HepG2 (cell line): Measurements from ENCODE around the gene ANKRD53. TPM values are rescaled to one million over a fixed set of nuclear protein-coding genes. Genes with fewer than 3 reads are reported as not detected.

Source experiments
- ATAC-seq: fragments of 200-7000 bp; cut with Tn5 transposase; 3 replicates; pipeline ENCODE4 v1.9.1; 2020; ENCODE audit warnings: mild to moderate bottlenecking, moderate library complexity
- BruUV-seq: library from RNA; stranded (reverse); fragments of 400-500 nt; replicated peaks from 2 replicates; lab custom pipeline; 2021; lab: Mats Ljungman, UMichigan
- CTCF ChIA-PET: fragments of 300-600 bp; formaldehyde crosslinking; extraction: SDS; loops from one replicate; lab custom pipeline; 2021; ENCODE audit warnings: low total read pairs, inconsistent platforms, low intra/inter-chr PET ratio; lab: Yijun Ruan, JAX
- POLR2A ChIA-PET: fragments of 350-600 bp; sonication (Branson Sonifier 250); formaldehyde crosslinking; loops from one replicate; lab custom pipeline; 2020; ENCODE audit warnings: antibody characterized with exemption, inconsistent platforms; lab: Yijun Ruan, JAX
- DNase-seq: peaks from one replicate; pipeline ENCODE4 v3.0.0-alpha.2; 2015; ENCODE audit warnings: low spot score
- FAIRE-seq: peaks from 3 replicates; lab custom pipeline; 2011; peaks lifted over from hg19 to GRCh38; lab: Jason Lieb, UNC
- H2AFZ ChIP-seq: one replicate; pipeline ENCODE4 v1.6.1; 2011; ENCODE audit warnings: low read length, inconsistent platforms
- H3K27ac ChIP-seq: fragments of 300-600 bp; 3 replicates; pipeline ENCODE4 v1.8.0; 2011; ENCODE audit warnings: mixed run types, mild to moderate bottlenecking, mixed read lengths, low read length, inconsistent platforms; ENCODE audit not compliant: insufficient read depth; ENCODE audit errors: extremely low read length
- H3K27me3 ChIP-seq, 2 experiments: fragments of 200-600 bp in 1 of 2; 2 replicates in 1 of 2; 3 replicates in 1 of 2; pipeline versions ENCODE4 v1.6.0 to v1.8.0; 2011; ENCODE audit warnings: low read length in 2 of 2, mild to moderate bottlenecking in 2 of 2, moderate library complexity in 2 of 2, inconsistent platforms in 1 of 2; ENCODE audit not compliant: insufficient read depth in 2 of 2, control insufficient read depth in 1 of 2
- H3K36me3 ChIP-seq, 2 experiments: fragments of 200-600 bp in 1 of 2; replicated peaks in 1 of 2; 2 replicates in 1 of 2; 3 replicates in 1 of 2; pipeline versions ENCODE4 v1.5.1 to v1.8.0; 2011; ENCODE audit warnings: low read length in 2 of 2, inconsistent platforms in 1 of 2; ENCODE audit not compliant: insufficient read depth in 2 of 2, control insufficient read depth in 1 of 2
- H3K4me1 ChIP-seq: 2 replicates; pipeline ENCODE4 v1.5.1; 2012; ENCODE audit warnings: low read length, inconsistent platforms; ENCODE audit not compliant: insufficient read depth
- H3K4me2 ChIP-seq: 2 replicates; pipeline ENCODE4 v1.6.0; 2011; ENCODE audit warnings: low read depth, low read length, inconsistent platforms
- H3K4me3 ChIP-seq, 3 experiments: fragments of 200-600 bp in 1 of 3; sonication (generic), shearing (Covaris generic) in 1 of 3; replicated peaks in 1 of 3; 2 replicates each; pipeline ENCODE4 v1.5.1; 2011 to 2016; ENCODE audit warnings: low read length in 3 of 3, inconsistent platforms in 2 of 3, low read depth in 2 of 3, mild to moderate bottlenecking in 2 of 3, control low read depth in 1 of 3, mixed read lengths in 1 of 3; ENCODE audit not compliant: insufficient read depth in 1 of 3
- H3K79me2 ChIP-seq: one replicate; pipeline ENCODE4 v1.6.1; 2011; ENCODE audit warnings: low read length, inconsistent platforms; ENCODE audit not compliant: insufficient read depth
- H3K9ac ChIP-seq: 2 replicates; pipeline ENCODE4 v1.6.0; 2011; ENCODE audit warnings: mild to moderate bottlenecking, low read depth, low read length, inconsistent platforms; ENCODE audit not compliant: insufficient read depth
- H3K9me3 ChIP-seq: 2 replicates; pipeline ENCODE4 v1.5.1; 2012; ENCODE audit warnings: mild to moderate bottlenecking, low read length
- H4K20me1 ChIP-seq: 2 replicates; pipeline ENCODE4 v1.6.0; 2011; ENCODE audit warnings: inconsistent platforms, mild to moderate bottlenecking, low read length, moderate library complexity; ENCODE audit not compliant: insufficient read depth
- ZMYM3 ChIP-seq: sonication (generic); formaldehyde crosslinking; IDR thresholded peaks from 2 replicates; pipeline ENCODE4 v1.5.1; 2020; ENCODE audit warnings: mild to moderate bottlenecking, missing genetic modification reagents
- ZNF207 ChIP-seq: fragments of 450-650 bp; IDR thresholded peaks from 2 replicates; pipeline ENCODE4 v1.6.1; 2016; ENCODE audit warnings: antibody characterized with exemption, borderline replicate concordance
- ZNF629 ChIP-seq: sonication (generic); formaldehyde crosslinking; conservative IDR thresholded peaks from 2 replicates; pipeline ENCODE4 v1.5.0; 2020; ENCODE audit warnings: missing genetic modification reagents
- WGBS: methylation state at CpG from one replicate; pipeline ENCODE4 v1.1.6; 2017; ENCODE audit warnings: low lambda C conversion rate; 5-methylcytosine and 5-hydroxymethylcytosine counted together
- in situ Hi-C: cut with HindIII; loops from 2 replicates; pipeline ENCODE4 v1.10.0; 2017; ENCODE audit warnings: low pct_unique_long_range_greater_than_20kb; ENCODE audit not compliant: extremely low pct_ligation_motif_present
- intact Hi-C: fragments of 100-400 bp; cut with micrococcal nuclease; formaldehyde crosslinking; loops from one replicate; pipeline ENCODE4 v1.10.0; 2022; ENCODE audit not compliant: unreplicated experiment
- polyA plus RNA-seq, 8 experiments: library from polyadenylated mRNA; depleted of rRNA in 3 of 8; stranded (reverse) in 7 of 8; unstranded in 1 of 8; fragments of >200 nt; fragmentation: Illumina TruSeq in 4 of 8; extraction: Trizol in 4 of 8; gene quantifications; 2 replicates each; pipeline versions ENCODE4 v1.2.1 to v1.2.3, GENCODE V29; 2011 to 2016; ENCODE audit warnings: low read depth in 4 of 8, missing spikeins in 1 of 8, mixed read lengths in 1 of 8; ENCODE audit not compliant: insufficient read depth in 1 of 8
- total RNA-seq, 5 experiments: library from RNA; depleted of rRNA; stranded (reverse); fragments of >200 nt; fragmentation: Illumina TruSeq; extraction: Trizol; gene quantifications; 2 replicates each; pipeline ENCODE4 v1.2.3, GENCODE V29; 2016; ENCODE audit warnings: low read depth in 1 of 5
- TF ChIP-seq, protein P1 (sequence below): sonication (generic); formaldehyde crosslinking; IDR thresholded peaks from 2 replicates; pipeline ENCODE4 v1.4.0; 2020; ENCODE audit warnings: missing genetic modification reagents
- TF ChIP-seq, protein P2 (sequence below): sonication (generic); formaldehyde crosslinking; IDR thresholded peaks from 2 replicates; pipeline ENCODE4 v1.4.0; 2020; ENCODE audit warnings: missing genetic modification reagents, borderline replicate concordance

Gene ANKRD53
- total and polyA plus RNA-seq, 2 of the 13 experiments (the other 11 are each of a cell fraction or from before 2014, with no cell fraction given) = 0.15 TPM; not detected in 1

DNA sequence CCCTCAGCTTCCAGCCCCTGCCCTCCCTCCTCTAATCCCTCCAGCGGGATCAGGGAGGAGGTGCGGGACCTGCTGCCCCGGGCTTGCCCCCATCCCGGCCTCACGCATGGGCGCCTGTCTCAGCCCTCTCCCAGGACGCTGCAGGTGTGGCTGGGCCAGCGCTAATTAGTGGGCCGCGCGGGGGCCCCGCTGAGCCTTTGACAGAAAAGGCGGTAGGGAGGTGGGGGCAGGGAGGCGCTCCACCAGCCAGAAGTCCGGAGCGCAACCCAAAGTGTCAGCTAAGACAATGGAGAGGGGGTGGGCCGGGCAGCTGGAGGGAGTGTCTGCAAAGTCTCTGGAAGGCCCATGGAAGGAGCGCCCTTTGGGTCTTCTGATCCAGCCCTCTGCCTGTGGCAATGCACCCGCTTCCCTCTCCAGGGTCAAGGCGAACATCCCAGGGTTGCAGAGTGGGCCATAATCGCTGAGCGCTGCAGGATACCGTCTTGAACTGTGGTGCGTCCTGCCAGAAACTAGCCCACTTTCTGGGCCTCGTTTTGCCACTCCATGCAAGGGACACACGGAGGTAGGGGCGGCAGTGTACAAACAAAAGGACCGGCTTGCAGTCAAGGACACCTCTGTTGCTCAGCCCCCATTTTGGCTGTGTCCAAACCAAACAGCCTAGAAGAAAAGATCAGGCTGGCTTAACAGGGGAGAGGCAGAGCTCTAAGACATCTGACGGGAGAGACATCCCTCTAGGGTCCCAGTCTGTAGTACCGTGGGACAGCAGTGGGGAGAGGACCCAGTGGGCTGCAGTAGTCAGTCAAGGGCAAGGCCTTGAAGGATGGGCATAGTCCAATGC is 39.2 kb upstream of the ANKRD53 start:
- FAIRE-seq = no peak
- no TSS peak for BruUV-seq
- Histone ChIP-seq H3K4me2 (no peak overlapping the region), H4K20me1 (no peaks in the 10 kb centered on the region), H3K27ac (no peak overlapping the region), H3K27me3 (no peaks in the 10 kb centered on the region; a peak in 1 of 5 replicates), H3K4me3 (no peak overlapping the region), H3K79me2 (no peaks in the 10 kb centered on the region), H3K9me3 (no peaks in the 10 kb centered on the region), H3K4me1 (peaks cover 59% of the 10 kb centered on the region), H3K36me3 (no peaks in the 10 kb centered on the region), H3K9ac (no peak overlapping the region), H2AFZ (no peak overlapping the region)
- 73% methylated on average over 30 of the region's 30 CpGs for WGBS
- POLR2A ChIA-PET = interaction anchor here (1.1 to 1.2 kb wide), 2 partner anchors 9 to 17 kb away, joined by 4 to 5 read pairs; no protein-coding TSS in a partner anchor
- peak; percentile 41; the same call in 1 of the 2 replicates for TF ChIP-seq ZMYM3 (CRISPR knock-in tag)
- TF ChIP-seq, protein P1, sequence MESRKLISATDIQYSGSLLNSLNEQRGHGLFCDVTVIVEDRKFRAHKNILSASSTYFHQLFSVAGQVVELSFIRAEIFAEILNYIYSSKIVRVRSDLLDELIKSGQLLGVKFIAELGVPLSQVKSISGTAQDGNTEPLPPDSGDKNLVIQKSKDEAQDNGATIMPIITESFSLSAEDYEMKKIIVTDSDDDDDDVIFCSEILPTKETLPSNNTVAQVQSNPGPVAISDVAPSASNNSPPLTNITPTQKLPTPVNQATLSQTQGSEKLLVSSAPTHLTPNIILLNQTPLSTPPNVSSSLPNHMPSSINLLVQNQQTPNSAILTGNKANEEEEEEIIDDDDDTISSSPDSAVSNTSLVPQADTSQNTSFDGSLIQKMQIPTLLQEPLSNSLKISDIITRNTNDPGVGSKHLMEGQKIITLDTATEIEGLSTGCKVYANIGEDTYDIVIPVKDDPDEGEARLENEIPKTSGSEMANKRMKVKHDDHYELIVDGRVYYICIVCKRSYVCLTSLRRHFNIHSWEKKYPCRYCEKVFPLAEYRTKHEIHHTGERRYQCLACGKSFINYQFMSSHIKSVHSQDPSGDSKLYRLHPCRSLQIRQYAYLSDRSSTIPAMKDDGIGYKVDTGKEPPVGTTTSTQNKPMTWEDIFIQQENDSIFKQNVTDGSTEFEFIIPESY = peak; percentile 91
- TF ChIP-seq ZNF629 = peak; percentile 85
- TF ChIP-seq, protein P2, sequence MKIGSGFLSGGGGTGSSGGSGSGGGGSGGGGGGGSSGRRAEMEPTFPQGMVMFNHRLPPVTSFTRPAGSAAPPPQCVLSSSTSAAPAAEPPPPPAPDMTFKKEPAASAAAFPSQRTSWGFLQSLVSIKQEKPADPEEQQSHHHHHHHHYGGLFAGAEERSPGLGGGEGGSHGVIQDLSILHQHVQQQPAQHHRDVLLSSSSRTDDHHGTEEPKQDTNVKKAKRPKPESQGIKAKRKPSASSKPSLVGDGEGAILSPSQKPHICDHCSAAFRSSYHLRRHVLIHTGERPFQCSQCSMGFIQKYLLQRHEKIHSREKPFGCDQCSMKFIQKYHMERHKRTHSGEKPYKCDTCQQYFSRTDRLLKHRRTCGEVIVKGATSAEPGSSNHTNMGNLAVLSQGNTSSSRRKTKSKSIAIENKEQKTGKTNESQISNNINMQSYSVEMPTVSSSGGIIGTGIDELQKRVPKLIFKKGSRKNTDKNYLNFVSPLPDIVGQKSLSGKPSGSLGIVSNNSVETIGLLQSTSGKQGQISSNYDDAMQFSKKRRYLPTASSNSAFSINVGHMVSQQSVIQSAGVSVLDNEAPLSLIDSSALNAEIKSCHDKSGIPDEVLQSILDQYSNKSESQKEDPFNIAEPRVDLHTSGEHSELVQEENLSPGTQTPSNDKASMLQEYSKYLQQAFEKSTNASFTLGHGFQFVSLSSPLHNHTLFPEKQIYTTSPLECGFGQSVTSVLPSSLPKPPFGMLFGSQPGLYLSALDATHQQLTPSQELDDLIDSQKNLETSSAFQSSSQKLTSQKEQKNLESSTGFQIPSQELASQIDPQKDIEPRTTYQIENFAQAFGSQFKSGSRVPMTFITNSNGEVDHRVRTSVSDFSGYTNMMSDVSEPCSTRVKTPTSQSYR = peak; percentile 28; the same call in 1 of the 2 replicates
- no peak for TF ChIP-seq ZNF207
- intact Hi-C loops (no loop called here), in situ Hi-C loops (no loop called here)
- CTCF ChIA-PET = interaction anchor here (1.3 kb wide), 1 partner anchor 68 kb away, joined by 3 read pairs; no protein-coding TSS in a partner anchor
- no peak for DNase-seq
- no peak for ATAC-seq
